ENCODE results near the gene TENT4A.

Gene TENT4A

DNA sequence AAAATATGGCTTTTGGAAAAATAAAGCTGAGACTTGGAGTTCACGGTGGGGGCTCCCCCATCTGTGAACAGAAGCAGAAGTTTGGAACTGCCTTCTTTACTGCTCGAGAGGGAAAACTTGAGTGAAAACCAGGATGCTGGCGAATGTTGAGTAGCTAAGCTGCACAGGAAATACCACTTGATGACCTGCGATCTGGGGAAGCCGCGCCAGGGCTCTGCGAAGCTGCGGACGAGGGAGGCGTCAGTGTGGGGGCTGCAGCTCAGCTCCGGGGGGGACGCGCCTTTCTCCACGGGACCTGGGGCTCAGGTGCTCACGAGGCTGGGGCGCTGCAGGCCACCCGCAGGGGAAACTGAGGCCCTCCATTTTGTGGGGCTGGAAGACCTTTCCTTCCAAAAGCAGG is 62.3 kb downstream of the TENT4A start:
- DNase-seq = no peak

DNA sequence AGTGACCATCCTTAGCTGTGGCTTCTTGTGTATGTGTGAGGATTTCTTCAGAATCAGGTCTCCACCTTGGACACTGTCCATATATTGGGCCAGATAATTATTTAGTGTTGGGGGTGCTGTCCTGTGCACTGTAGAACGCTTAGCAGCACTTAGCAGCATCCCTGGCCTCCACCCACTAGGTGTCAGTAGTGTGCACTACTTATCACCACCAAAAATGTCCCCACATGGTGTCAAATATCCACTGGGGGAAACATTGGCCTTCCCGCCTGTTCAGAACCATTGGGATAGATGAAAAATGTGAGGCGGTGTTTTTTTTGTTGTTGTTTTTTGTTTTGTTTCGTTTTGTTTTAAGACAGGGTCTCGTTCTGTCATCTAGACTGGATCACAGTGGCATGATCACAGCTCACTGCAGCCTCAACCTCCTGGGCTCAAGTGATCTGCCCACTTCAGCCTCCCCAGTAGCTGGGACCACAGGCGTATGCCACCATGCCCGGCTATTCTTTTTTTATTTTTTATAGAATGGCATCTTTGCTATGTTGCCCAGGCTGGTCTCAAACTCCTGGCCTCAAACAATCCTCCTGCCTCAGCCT is 67.7 kb downstream of the TENT4A start:
- no peak for DNase-seq

DNA sequence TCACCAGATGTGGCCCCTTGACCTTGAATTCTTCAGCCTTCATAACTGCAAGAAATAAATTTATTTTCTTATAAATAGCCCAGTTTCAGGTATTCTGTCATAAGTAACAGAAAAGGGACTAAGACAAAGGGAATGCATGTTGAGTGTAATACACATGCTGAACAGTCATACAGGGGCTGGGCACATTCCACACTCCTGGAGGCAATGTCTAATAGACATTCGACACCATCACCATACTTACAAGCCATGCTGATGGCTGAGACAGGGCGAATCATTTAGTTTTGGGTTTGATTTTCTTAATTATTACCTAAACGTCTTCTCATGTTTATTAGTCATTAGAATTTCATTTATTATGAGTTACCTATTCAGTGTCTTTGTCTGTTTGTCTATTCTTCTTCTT is 68.5 kb downstream of the TENT4A start:
- DNase-seq = no peak

DNA sequence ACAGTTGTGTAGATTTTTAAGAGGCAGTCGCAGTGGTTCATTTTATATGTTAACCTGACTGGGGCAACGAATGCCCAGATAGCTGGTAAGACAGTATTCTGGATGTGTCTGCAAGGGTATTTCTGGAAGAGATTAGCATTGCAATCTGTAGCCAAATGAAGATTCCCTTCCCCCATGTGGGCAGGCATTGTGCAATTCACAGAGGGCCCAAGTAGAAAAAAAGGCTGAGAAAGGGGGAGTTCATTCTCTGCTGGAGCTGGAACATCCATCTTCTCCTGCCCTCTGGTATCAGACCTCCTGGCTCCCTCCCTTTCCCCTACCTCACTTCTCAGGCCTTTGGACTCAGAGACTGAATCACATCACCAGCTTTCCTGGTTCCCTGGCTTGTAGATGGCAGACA is 70.6 kb downstream of the TENT4A start:
- DNase-seq = no peak

DNA sequence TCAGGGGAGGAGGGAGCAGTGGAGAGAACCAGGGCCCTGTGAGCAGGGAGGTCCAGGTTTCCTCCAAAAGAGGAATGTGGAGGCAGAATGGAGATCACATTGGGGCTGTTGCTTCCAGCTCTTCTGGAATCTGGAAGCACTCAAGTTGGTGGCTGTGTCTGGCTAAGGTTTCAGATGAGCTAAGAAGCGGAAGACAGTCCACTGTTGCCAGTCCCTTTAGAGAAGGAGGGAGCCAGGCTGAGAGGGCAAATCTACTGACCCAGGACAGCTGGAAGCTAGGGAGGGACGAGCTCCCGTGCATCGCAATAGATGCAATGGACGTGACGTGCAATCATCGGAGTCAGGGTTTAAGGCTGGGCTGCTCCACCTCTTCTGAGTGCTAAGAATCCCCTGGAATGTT is 71.2 kb downstream of the TENT4A start:
- no peak for DNase-seq

DNA sequence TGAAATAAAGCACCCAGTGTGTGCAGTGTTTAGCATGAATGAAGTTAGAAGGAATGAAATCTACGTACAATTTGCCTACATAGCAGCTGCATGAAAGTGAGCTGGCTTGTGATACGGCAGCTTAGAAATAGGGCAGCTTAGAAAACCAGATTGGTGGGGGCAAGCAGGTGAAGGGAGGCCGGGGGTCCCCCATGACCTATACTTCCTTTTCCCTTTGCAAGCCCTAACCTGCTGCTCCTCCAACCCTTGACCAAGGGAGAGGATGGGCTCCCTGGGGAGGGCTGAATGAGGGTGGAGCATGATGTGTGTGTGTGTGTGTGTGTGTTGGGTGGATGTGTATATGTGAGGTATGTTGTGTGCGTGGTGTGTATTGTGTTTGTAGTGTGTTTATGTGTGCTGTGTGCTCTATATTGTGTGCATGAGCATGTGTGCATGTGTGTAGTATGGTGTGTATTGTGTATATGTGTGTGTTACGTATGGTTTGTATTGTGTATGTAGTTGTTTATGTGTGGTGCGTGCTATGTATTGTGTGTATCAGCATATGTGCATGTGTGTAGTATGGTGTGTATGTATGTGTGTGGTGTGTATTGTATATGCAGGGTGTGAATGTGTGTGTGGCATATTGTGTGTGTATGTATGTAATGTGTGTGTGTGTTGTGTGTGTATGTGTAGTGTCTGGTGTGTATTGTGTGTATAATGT is 72.1 kb downstream of the TENT4A start:
- DNase-seq = no peak

DNA sequence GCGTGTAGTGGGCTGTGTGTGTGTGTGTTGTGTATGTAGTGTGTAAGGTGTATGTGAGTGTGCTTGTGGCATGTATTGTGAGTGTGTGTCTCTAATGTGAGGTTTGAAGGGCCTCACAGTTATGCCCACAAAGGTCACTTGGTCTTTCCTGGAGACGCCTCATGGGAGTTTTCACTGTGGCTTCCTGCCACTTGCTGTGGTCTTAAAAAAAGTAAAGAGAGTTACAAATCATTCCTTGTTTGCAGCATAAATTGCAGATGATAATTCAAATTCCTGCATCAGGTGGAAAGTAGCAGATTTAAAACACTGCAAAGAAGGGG is 72.6 kb downstream of the TENT4A start:
- DNase-seq = no peak

DNA sequence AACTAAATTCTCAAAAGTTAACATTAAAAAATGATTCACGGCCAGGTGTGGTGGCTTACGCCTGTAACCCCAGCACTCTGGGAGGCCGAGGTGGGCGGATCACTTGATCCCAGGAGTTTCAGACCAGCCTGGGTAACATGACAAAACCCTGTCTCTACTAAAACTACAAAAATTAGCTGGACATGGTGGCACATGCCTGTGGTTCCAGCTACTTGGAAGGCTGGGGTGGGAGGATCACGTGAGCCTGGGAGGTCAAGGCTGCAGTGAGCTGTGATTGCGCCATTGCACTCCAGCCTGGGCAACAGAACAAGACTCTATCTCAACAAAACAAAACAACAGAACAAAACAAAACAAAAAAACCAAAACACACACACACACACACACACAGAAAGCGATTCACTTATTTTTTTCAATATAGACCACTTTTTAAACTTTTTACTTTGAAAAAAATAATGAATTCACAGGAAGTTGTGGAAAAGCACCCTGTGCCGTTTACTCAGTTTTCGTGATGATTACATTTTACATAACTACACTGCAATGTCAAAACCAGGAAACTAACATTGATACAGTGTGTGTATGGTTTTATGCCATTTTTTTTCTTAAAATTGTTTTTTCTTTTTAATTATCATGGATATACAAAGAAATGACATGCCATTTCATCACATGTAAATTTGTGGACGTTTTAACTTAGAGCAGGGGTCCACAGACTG is 73.7 kb downstream of the TENT4A start:
- no peak for DNase-seq

DNA sequence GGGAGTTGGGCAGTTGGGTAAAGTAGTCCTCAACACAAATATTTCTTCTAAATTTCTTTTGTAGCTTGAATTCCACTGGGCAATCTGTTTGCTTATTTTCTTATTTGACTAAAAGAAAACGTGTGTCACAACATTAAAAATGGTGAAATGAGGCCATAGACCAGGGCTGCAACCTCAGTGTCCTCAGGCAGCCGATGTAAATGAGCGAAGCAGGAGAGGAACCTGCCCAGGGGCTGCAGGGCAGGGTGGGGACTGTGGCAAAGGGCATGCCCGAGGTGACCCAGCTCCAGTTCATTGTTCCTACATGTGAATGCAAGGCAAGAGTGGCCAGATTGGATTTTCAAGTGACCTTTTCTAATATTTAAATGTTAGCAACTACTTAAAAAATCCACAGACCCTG is 74.7 kb downstream of the TENT4A start:
- DNase-seq = no peak

DNA sequence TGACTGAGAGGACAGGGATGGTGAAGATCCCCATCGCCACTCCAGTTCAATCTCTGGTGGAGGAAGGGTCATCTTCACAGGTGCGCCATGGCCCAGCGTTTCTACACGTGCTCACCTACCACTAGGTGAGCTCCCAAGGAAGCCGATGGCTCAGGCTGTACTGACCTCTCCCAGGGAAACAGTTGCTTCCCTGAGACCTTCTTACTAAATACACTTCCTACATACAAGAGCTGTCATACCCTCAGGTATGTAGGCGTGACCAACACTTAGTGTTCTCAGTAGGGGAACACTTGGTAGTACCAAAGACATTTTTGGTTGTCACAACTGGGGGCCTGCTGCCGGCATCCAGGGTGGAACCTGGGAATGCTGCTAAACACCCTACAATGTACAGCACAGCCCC is 75.2 kb downstream of the TENT4A start:
- no peak for DNase-seq

DNA sequence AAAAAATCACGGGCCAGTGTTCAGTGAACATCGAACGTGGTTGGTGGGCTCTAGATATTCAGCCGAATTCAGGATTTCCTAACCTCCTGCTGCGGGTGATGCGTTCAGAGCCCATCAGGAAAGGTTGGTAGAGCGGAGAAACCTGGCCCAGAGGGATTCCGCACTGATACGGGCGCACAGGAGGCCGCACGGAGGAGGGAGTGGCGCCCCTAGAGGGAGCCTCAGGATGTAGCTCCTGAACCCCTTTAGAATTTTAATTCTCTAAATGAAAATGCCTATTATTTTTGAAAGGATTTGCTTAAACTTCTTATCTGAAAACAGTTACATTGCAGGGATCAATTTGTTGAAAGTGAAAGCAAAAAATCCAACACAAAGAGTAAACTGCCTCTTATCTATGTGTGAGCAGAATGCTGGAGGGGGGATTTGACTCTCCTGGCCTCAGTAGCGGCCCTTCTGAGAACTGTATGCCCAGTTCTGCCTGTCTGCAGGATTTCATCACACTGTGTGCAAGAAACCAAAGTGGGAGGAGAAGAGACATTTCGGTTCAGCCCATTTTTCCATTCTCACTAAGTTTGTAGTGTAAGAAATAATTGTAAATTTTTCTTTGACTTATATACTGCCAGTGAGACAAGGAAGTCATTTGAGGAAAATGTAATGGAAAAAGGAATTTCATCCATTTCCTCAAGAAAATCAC is 75.9 kb downstream of the TENT4A start:
- no peak for DNase-seq

DNA sequence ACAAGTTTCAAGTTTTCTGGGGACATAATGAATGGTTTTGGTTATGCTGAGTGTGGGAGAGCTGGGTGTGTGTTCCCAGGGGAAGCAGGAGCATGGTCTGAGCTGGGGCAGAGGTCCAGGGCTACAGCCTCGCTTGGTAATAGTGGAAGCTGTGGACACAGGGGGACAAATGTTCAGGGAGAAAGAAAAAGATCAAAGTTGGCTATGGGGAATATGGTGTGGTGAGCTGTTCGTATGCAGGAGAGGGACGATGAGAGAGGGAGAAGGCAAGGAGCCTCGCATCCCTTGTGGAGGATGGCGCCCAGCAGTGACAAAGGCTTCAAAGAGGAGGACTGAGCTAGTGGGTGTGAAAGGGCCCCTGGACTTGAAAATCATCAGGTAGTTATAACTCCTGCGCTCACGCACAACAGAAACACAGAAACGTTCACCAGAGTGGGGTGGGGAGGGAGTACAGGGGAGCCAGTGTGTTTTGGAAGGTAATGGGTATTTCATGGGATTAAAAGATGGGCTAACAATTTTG is 77.2 kb downstream of the TENT4A start:
- no peak for DNase-seq

DNA sequence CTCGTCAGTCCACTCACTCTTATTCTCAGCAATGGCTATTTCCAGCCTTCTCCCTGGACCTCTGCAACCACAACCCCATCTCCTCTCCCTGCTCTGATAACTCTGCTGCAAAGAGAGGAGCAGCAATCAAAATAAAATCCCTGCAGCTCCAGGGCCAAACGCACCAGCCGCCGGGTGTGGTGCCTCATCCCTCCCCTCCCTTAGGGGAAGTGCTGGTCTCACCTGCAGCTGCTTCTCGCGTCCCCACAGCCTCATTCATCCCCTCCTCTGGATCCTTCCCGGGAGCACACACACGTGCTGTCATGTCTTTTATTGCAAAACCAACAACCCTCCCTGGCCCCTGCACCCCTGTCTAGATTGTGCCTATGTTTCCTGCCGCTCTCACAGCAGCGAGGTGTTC is 77.8 kb downstream of the TENT4A start:
- no peak for DNase-seq

DNA sequence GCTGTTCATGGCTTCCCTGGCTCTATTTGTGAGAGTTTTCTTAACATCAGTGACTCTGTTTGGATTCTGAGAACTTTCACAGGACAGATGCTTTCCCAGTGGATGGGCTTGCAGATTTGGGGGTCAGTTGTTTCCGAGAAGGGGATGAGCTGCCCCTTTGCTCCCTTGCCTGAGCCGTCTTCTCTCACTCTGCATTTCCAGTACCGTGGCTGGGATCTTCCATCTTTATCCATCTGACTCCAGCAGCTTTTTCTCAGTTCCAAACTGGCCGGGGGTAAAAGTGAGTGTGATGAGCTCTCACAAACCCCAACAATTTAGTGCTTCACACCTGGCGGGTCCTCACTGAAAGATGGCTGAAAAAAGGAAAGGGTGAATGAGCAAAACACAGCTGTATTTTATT is 79.1 kb downstream of the TENT4A start:
- DNase-seq = no peak

DNA sequence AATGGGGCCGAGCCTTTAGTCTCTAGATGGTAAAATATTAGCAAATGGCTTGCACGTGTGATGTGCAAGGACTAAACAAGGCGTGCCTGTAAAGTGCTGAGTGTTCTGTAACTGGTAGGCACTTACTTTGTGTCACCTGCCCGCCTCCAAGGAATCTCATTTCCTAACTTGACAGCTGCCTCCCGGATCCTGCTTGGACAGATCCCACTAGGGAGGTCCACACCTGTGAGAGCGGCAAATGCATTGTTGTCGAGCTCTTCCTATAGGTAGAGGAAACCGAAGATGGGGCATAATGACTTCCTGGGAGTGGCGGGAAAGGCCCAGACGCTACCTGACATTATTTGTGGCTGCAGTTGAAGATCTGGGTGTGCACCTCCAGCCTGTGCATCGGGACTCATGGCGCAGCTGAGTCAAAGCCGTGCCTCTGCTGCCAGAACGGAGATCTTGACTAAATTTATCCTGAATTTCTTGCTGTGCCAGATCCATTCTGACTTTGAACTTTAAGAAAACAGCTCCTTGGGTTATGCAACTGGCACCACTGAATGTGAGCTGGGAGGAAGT is 79.8 kb downstream of the TENT4A start:
- DNase-seq = no peak

DNA sequence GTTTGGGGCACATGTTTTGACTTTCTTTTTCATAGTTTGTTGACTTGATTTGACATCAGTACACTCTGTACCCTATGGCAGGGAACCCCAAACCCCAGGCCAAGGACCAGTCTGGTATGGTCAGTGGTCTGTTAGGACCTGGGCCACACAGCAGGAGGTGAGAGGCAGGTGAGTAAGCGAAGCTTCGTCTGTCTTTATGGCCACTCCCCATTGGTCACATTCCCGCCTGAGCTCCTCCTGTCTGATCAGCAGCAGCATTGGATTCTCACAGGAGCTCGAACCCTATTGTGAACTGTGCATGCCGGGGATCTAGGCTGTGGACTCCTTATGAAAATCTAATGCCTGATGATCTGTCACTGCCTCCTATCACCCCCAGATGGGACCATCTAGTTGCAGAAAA is 88.0 kb downstream of the TENT4A start:
- DNase-seq = no peak

DNA sequence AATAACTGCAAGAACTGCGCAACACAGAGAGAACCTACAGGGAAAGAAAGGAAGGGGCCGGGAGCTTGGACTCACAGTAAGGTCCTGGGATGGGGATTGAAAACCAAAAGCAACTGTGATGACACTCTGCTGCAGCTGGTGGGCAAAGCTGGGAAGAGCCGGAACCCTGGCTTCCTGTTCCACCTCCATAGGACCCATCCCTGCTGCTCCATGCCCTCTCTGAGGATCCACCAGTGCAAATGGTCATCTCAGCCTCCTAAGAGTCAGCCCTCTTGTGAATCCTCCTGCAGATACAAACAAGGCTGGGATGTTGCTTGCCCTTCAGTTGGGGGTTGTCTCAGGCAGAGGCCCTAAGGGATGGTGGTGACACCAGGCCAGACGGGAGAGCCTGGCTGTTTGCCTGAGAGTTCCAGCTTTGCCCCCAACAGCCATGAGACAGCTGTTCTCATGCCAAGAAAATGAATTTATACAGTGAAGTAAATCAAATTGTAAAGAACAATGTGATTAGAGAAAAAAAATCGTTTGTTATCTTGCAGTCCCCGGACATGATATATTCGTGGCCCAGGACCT is 90.8 kb downstream of the TENT4A start:
- DNase-seq = no peak

DNA sequence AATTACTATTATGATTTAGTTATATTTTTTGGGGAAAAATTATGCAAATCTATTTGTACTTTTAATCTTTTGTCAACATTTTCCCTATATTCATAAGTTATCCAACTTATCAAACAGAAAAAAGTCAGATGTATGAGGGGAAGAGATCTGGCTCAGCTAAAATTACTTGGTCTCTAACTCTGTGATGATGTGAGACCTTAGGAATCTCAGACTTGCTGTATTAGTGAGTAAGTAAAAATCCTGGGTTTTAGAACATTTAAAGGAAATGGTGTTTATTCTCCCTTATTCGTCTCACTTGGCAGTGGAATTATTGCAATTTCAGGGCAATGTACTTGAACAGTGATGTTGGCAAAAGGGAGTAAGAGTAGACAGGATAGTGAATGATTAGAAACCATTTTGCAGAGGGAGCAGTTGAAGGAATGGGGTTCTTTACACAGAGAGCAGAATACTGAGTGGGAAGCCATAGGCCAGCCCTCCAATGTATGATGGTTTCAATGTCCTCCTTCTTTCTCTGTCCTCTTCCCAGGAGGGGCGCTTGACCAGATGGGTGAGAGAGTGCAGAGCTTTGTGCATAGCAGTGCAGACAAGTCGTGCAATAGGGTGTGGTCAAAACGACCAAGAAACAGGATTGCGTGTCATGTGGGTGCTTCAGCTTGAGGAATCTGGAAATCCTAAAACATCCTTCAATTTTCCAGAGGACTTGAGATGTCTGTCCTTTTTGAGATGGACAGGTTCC is 91.7 kb downstream of the TENT4A start:
- no peak for DNase-seq

DNA sequence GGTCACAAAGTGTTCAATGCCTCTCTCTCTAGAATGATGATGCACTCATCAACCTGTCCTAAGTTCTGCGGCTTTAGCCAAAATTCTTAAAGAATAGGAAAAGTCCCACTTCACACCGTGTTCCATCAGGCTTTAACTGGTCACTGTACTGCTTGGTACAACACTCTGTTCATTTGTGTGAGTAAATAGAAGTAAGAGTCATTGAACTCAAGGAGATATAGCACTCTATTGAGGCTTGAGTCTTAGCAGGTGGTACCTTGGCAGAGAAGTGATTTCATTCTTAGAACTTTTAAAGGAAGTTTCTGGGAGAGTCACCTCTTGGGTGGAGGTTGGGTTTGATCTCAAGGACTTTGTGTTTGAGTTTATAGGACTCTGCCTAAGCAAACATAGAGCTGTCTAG is 92.6 kb downstream of the TENT4A start:
- DNase-seq = no peak

Data from NCI-H1092 (cell line).